ENCODE measurements around the gene LIG3.

Gene LIG3

DNA sequence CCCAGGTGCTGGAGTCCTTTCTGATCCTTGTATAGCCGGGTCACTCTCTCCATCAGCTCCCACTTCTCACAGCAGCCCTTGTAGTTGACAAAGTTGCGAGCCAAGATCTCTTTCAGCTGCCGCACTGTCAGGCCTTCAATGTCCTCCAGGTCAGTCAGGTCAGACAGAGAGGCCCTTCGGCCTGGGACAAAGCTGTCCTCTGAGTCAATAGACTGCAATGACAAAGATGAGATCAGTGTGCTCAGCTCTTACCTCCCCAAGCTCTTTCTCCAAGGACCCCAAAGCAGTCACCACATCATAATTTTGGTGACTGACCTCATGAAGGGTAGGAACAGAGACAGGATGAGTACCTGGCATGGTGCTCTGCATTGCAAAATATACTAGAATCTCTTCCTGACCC lies 36.1 kb downstream of the LIG3 start:
- no peaks in the 10 kb centered on the region for H3K27me3 ChIP-seq (ENCODE audit: insufficient read depth, insufficient read length)
- no peak for DNase-seq (ENCODE audit: low read depth, low spot score)
- peaks cover 31% of the 10 kb centered on the region for H3K36me3 ChIP-seq (ENCODE audit: insufficient read depth, insufficient read length, low read length)
- H3K4me3 ChIP-seq (ENCODE audit: insufficient read length, low read depth), result no peak overlapping the region
- TF ChIP-seq YY1 (IDR thresholded peaks at IDR 0.05; ENCODE audit: insufficient read depth, insufficient read length) (no peak), SUZ12 (IDR thresholded peaks at IDR 0.05; ENCODE audit: extremely low read depth, insufficient read depth, insufficient read length) (no peak), ZNF274 (IDR thresholded peaks at IDR 0.05; ENCODE audit: low read depth, low read length) (no peak)
- H3K9me3 ChIP-seq (ENCODE audit: insufficient read depth, low read length), result no peaks in the 10 kb centered on the region
- peaks cover under 1% of the 10 kb centered on the region for H3K4me1 ChIP-seq (ENCODE audit: insufficient read depth, insufficient read length)
- no peak overlapping the region for H3K9ac ChIP-seq (ENCODE audit: insufficient read length, low read depth)

DNA sequence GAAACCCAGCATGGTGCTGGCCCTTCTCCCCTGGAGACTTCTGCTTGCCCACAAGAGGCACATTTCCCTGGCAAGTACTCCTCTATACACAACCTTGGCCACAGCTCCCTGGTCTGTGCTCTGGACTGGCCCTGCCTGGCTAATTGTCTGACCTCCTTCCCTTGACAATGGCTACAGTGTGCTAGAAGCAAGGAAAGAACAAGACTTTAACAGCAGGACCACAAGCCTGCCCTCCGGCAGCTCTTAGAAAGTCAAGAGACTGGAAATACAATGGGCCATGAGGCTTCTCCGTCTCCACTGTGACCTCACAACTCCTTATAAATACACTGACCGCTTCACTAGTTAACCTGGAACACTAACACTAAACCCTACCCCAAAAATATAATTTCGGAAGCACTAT lies 36.7 kb downstream of the LIG3 start:
- H3K9me3 ChIP-seq (ENCODE audit: insufficient read depth, low read length), result no peaks in the 10 kb centered on the region
- H3K36me3 ChIP-seq (ENCODE audit: insufficient read depth, insufficient read length, low read length), result peaks cover 28% of the 10 kb centered on the region
- no peaks in the 10 kb centered on the region for H3K27me3 ChIP-seq (ENCODE audit: insufficient read depth, insufficient read length)
- H3K4me1 ChIP-seq (ENCODE audit: insufficient read depth, insufficient read length), result no peaks in the 10 kb centered on the region
- TF ChIP-seq YY1 (IDR thresholded peaks at IDR 0.05; ENCODE audit: insufficient read depth, insufficient read length) (no peak), SUZ12 (IDR thresholded peaks at IDR 0.05; ENCODE audit: extremely low read depth, insufficient read depth, insufficient read length) (no peak), ZNF274 (IDR thresholded peaks at IDR 0.05; ENCODE audit: low read depth, low read length) (no peak)
- DNase-seq (ENCODE audit: low read depth, low spot score), result no peak
- H3K4me3 ChIP-seq (ENCODE audit: insufficient read length, low read depth), result no peak overlapping the region
- H3K9ac ChIP-seq (ENCODE audit: insufficient read length, low read depth), result no peak overlapping the region

DNA sequence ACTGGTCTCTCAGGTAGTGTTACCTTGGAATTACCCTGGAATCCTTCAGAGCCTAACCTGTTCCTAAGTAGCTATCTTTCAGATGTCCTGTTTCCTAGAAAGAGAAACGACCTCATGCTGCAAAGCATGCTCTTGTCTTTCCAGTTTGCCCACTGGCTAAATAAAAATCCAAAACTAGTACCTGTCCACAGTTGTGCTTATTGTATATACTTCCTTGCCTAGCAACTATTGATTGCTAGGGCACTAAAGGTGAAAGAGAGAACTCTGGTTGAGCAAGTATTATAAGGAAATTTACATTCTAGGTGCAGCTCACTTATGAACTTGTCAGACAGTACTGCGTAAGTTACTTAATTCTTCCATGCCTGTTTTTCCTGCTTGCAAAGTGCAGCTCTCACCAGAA lies 38.5 kb downstream of the LIG3 start:
- Histone ChIP-seq H3K27me3 (ENCODE audit: insufficient read depth, insufficient read length) (no peaks in the 10 kb centered on the region), H3K9me3 (ENCODE audit: insufficient read depth, low read length) (no peaks in the 10 kb centered on the region), H3K9ac (ENCODE audit: insufficient read length, low read depth) (no peak overlapping the region), H3K36me3 (ENCODE audit: insufficient read depth, insufficient read length, low read length) (peaks cover 28% of the 10 kb centered on the region), H3K4me1 (ENCODE audit: insufficient read depth, insufficient read length) (no peaks in the 10 kb centered on the region), H3K4me3 (ENCODE audit: insufficient read length, low read depth) (no peak overlapping the region)
- no peak for DNase-seq (ENCODE audit: low read depth, low spot score)
- TF ChIP-seq SUZ12 (IDR thresholded peaks at IDR 0.05; ENCODE audit: extremely low read depth, insufficient read depth, insufficient read length) (no peak), ZNF274 (IDR thresholded peaks at IDR 0.05; ENCODE audit: low read depth, low read length) (no peak), YY1 (IDR thresholded peaks at IDR 0.05; ENCODE audit: insufficient read depth, insufficient read length) (no peak)

DNA sequence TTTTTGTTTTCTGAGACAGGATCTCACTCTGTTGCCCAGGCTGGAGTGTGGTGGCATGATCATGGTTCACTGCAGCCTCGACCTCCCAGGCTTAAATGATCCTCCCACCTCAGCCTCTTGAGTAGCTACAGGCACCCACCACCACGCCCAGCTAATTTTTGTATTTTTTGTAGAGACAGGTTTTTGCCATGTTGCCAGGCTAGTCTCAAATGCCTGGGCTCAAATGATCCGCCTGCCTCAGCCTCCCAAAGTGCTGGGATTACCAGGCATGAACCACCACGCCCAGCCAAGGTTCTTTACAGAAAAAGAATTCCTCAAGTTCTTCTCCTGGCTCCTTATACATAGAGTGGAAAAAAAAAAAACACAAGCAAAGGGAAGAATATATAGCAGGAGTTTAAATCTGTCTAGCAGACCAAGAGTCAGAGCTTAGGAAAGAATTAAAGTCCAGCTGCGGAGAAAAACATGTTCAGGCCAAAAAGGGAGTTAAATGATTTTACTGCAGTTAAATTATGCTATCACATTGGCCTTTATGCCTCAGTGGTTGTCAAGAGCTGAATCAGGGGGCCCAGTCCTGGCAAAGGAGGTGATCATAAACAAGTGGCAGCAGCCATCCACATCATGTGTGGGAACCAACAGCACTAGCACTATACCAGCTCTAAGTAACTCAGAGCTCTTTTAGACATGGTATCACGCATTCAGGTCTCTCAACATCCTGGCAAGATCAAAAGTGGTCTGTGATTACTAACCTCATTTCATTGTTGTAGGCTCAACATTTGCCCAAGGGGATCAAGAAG lies 39.3 kb downstream of the LIG3 start:
- TF ChIP-seq SUZ12 (IDR thresholded peaks at IDR 0.05; ENCODE audit: extremely low read depth, insufficient read depth, insufficient read length), result no peak
- TF ChIP-seq YY1 (IDR thresholded peaks at IDR 0.05; ENCODE audit: insufficient read depth, insufficient read length), result no peak
- no peak for TF ChIP-seq ZNF274 (IDR thresholded peaks at IDR 0.05; ENCODE audit: low read depth, low read length)
- no peak overlapping the region for H3K9ac ChIP-seq (ENCODE audit: insufficient read length, low read depth)
- H3K4me1 ChIP-seq (ENCODE audit: insufficient read depth, insufficient read length), result no peaks in the 10 kb centered on the region
- no peak for DNase-seq (ENCODE audit: low read depth, low spot score)
- H3K9me3 ChIP-seq (ENCODE audit: insufficient read depth, low read length), result no peaks in the 10 kb centered on the region
- no peak overlapping the region for H3K4me3 ChIP-seq (ENCODE audit: insufficient read length, low read depth)
- peaks cover 26% of the 10 kb centered on the region for H3K36me3 ChIP-seq (ENCODE audit: insufficient read depth, insufficient read length, low read length)
- H3K27me3 ChIP-seq (ENCODE audit: insufficient read depth, insufficient read length), result no peaks in the 10 kb centered on the region

DNA sequence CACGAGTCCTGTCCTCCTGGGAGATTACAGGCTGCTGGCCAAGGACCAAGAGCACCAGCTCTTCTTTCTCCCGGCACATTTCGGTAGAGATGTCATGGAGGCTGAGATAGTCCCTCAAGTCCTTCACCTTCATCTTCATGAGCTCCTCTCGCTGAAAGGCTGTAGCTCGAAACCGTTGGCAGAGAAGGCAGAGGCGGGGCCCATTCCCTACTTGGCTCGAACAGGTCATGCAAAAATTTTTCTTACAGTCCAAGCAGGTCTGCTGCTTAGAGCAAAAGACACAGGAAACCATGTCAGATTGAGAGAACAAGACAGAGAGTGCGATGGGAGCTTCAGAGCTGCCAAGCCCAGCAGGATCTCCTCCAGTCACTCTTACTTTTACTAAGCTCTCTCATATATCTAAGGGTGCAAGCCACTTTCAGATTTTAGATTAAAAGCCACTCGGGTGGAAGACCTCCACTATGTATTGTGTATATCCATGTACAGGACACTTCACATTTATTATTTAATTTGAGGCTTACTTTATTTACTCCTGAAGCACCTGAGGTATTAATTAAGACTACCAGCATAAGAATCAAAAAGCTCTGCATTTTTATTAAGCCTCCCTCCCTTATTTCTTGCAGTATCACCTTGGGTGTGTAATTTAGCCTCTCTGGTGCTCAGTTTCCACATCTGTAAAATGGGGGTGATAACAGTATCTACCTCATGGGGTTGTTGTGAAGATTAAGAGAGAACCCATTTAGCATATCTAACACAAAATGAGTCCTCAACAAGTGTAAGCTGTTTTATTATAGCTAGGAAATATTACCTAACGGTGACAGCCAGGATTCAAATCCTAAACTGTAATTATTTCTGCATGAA lies 41.4 kb downstream of the LIG3 start:
- H3K36me3 ChIP-seq (ENCODE audit: insufficient read depth, insufficient read length, low read length), result peaks cover 12% of the 10 kb centered on the region
- H3K9ac ChIP-seq (ENCODE audit: insufficient read length, low read depth), result no peak overlapping the region
- no peak for DNase-seq (ENCODE audit: low read depth, low spot score)
- H3K9me3 ChIP-seq (ENCODE audit: insufficient read depth, low read length), result no peaks in the 10 kb centered on the region
- H3K4me3 ChIP-seq (ENCODE audit: insufficient read length, low read depth), result no peak overlapping the region
- H3K27me3 ChIP-seq (ENCODE audit: insufficient read depth, insufficient read length), result no peaks in the 10 kb centered on the region
- no peak for TF ChIP-seq ZNF274 (IDR thresholded peaks at IDR 0.05; ENCODE audit: low read depth, low read length)
- no peak for TF ChIP-seq SUZ12 (IDR thresholded peaks at IDR 0.05; ENCODE audit: extremely low read depth, insufficient read depth, insufficient read length)
- no peak for TF ChIP-seq YY1 (IDR thresholded peaks at IDR 0.05; ENCODE audit: insufficient read depth, insufficient read length)
- H3K4me1 ChIP-seq (ENCODE audit: insufficient read depth, insufficient read length), result no peaks in the 10 kb centered on the region

DNA sequence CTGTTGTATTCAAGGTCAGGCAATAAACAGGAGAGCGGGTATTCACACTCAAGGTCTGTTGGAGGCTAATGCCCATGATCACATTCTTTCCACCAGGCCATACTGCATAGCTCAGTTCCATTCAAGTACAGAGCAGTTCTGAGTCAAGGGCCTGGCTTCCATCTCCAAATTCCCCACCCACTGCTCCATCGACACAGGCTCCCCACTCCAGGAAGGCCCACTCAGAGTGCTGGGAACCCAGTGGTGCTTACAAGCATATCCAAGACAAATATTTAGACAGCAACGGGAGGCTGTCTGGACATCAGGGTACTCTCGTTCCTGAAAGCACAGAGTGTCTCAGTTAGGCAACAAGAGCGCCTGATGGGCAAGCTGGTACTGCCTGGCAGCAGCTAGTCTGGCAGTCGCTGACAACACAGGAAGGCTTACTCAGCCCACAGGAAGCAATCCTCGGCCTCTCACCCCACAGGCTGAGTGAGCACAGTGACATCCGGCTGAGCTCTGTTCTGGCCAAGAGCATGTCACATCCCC lies 42.3 kb downstream of the LIG3 start:
- DNase-seq (ENCODE audit: low read depth, low spot score), result no peak
- Histone ChIP-seq H3K36me3 (ENCODE audit: insufficient read depth, insufficient read length, low read length) (peaks cover 9% of the 10 kb centered on the region), H3K4me3 (ENCODE audit: insufficient read length, low read depth) (no peak overlapping the region), H3K4me1 (ENCODE audit: insufficient read depth, insufficient read length) (no peaks in the 10 kb centered on the region), H3K9ac (ENCODE audit: insufficient read length, low read depth) (no peak overlapping the region), H3K9me3 (ENCODE audit: insufficient read depth, low read length) (no peaks in the 10 kb centered on the region), H3K27me3 (ENCODE audit: insufficient read depth, insufficient read length) (no peaks in the 10 kb centered on the region)
- no peak for TF ChIP-seq SUZ12 (IDR thresholded peaks at IDR 0.05; ENCODE audit: extremely low read depth, insufficient read depth, insufficient read length)
- TF ChIP-seq ZNF274 (IDR thresholded peaks at IDR 0.05; ENCODE audit: low read depth, low read length), result no peak
- TF ChIP-seq YY1 (IDR thresholded peaks at IDR 0.05; ENCODE audit: insufficient read depth, insufficient read length), result no peak

DNA sequence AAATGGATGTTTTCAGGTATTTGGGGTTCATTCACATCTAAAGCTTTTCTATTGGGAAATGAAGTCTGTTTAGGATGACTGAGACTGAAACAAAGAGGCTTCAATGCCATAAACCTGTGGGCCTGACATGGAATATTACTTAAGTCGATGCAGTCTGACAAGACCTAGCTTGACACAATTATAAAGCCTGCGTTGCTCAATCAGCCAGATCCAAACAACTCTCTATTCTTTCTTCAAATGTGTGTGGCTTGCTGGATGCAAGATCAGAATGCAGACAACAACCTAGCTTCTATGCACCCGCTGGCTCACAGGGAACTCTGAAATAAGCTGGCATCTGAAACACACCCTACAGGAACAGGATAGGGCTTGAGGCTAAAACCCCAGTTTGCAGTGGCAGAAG lies 43.2 kb downstream of the LIG3 start:
- Histone ChIP-seq H3K27me3 (ENCODE audit: insufficient read depth, insufficient read length) (no peaks in the 10 kb centered on the region), H3K4me3 (ENCODE audit: insufficient read length, low read depth) (no peak overlapping the region), H3K9me3 (ENCODE audit: insufficient read depth, low read length) (no peaks in the 10 kb centered on the region), H3K36me3 (ENCODE audit: insufficient read depth, insufficient read length, low read length) (peaks cover 9% of the 10 kb centered on the region), H3K9ac (ENCODE audit: insufficient read length, low read depth) (no peak overlapping the region), H3K4me1 (ENCODE audit: insufficient read depth, insufficient read length) (no peaks in the 10 kb centered on the region)
- TF ChIP-seq ZNF274 (IDR thresholded peaks at IDR 0.05; ENCODE audit: low read depth, low read length) (no peak), SUZ12 (IDR thresholded peaks at IDR 0.05; ENCODE audit: extremely low read depth, insufficient read depth, insufficient read length) (no peak), YY1 (IDR thresholded peaks at IDR 0.05; ENCODE audit: insufficient read depth, insufficient read length) (no peak)
- no peak for DNase-seq (ENCODE audit: low read depth, low spot score)

Measured in NT2/D1 (cell line).